ENCODE measurements around the gene NEDD4L. TPM values are rescaled to one million over a fixed set of nuclear protein-coding genes. Genes with fewer than 3 reads are reported as not detected.
"Not testable (repeated sequence)": the region's sequence is repeated elsewhere in the genome, so short reads cannot be mapped to it uniquely, and the experiment has no call there.

The NEDD4L gene
- 10 to 100 TPM; 22.7 to 39.9 (median 34.7) TPM for total RNA-seq

DNA sequence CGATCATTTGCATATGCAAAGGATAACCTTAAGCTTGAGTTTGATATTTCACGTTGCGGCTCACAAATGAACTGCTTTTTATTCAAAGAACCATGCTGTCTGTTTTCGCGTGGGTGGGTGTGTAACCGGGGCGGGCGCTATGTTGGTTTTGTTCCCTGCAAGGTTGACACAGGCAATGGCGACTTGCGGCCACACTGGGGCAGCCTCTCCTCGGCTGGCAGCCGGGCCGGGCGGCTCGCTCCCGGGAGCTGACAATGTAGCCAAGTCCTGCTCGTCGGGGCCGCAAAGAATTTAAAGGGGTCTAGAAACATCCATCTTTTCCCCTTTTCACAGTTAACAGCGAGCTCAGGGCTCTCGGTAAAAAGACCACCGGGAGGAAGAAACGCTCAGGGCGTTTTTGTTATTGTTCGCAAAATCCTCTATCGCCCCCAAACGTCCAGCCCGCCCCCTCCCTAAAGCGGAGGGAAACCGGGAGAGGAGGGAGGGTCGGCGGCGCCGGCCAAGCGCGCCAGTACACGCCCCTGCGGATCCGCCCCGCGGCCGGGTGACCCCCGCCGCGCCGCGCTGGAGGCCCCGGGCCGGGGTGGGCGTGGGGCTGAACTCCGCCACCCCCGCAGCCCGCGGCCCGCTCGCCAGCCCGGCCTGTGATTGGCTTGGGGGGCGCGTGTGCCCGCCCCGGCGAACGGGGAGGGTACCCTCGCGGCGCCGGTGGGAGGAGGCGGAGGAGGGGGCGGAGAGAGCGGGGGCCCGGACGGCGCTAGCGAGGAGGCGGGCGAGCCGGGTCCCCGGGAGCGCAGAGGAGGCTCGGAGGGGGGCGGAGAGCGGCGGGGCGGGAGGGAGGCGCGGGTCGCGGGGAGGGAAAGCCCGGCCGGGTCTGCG is at the start of gene NEDD4L:
Gene NEDD4L (plus strand): TSS at position 736 of the 879 bp plus-strand sequence. CDS start 435 bp downstream, outside the sequence.
- no peaks in the 10 kb centered on the region for H3K36me3 ChIP-seq
- peaks cover 0 to 4% (median 0%) of the 10 kb centered on the region in 4 donors for H3K9me3 ChIP-seq
- intact Hi-C loops (cut with DNase I): loop anchor here (1.0 to 10.0 kb wide), 4 partner anchors 79 to 449 kb away; partner anchors contain the start of gene NARS1
- peak within 1 kb of the TSS; percentile 82 to 90 (median 87) for H3K27ac ChIP-seq (replicated peaks in 1 of 4)
- TF ChIP-seq, protein P1, sequence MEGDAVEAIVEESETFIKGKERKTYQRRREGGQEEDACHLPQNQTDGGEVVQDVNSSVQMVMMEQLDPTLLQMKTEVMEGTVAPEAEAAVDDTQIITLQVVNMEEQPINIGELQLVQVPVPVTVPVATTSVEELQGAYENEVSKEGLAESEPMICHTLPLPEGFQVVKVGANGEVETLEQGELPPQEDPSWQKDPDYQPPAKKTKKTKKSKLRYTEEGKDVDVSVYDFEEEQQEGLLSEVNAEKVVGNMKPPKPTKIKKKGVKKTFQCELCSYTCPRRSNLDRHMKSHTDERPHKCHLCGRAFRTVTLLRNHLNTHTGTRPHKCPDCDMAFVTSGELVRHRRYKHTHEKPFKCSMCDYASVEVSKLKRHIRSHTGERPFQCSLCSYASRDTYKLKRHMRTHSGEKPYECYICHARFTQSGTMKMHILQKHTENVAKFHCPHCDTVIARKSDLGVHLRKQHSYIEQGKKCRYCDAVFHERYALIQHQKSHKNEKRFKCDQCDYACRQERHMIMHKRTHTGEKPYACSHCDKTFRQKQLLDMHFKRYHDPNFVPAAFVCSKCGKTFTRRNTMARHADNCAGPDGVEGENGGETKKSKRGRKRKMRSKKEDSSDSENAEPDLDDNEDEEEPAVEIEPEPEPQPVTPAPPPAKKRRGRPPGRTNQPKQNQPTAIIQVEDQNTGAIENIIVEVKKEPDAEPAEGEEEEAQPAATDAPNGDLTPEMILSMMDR (IDR thresholded peaks at IDR 0.05): peak; percentile 78 to 97 (median 87)
- TF ChIP-seq POLR2A (IDR thresholded peaks at IDR 0.05; ENCODE audit: low read depth) (no peak), EP300 (IDR thresholded peaks at IDR 0.05) (no peak), POLR2AphosphoS5 (IDR thresholded peaks at IDR 0.05) (peak; percentile 40 to 41)
- no peaks in the 10 kb centered on the region for H3K27me3 ChIP-seq
- H3K4me3 ChIP-seq: peak within 1 kb of the TSS; percentile 87 to 97 (median 92)
- peaks cover 4 to 43% (median 40%) of the 10 kb centered on the region in 4 donors for H3K4me1 ChIP-seq
- 1% methylated on average over 26 of the region's 91 CpGs for WGBS
- DNase-seq (ENCODE audit: extremely low spot score): peak; percentile 96

GRCh38 chr18:57995331-57995730 is 48.7 kb upstream of the NEDD4L start:
- no peak overlapping the region for H3K27ac ChIP-seq (replicated peaks in 1 of 4)
- 88% methylated on average over 1 of the region's 1 CpG for WGBS
- H3K36me3 ChIP-seq: no peaks in the 10 kb centered on the region
- intact Hi-C loops (cut with DNase I): no loop called here
- H3K4me3 ChIP-seq: no peak overlapping the region
- no peak for DNase-seq (ENCODE audit: extremely low spot score)
- TF ChIP-seq, protein P1 (IDR thresholded peaks at IDR 0.05): no peak
- no peak for TF ChIP-seq POLR2AphosphoS5 (IDR thresholded peaks at IDR 0.05)
- TF ChIP-seq POLR2A (IDR thresholded peaks at IDR 0.05; ENCODE audit: low read depth): no peak
- TF ChIP-seq EP300 (IDR thresholded peaks at IDR 0.05): no peak
- H3K9me3 ChIP-seq: no peaks in the 10 kb centered on the region
- no peaks in the 10 kb centered on the region for H3K27me3 ChIP-seq
- H3K4me1 ChIP-seq: no peaks in the 10 kb centered on the region

GRCh38 chr18:57996894-57997293 is 47.1 kb upstream of the NEDD4L start:
- H3K4me1 ChIP-seq; H3K9me3 ChIP-seq; H3K36me3 ChIP-seq; H3K27me3 ChIP-seq; DNase-seq (ENCODE audit: extremely low spot score); H3K27ac ChIP-seq (replicated peaks in 1 of 4); intact Hi-C loops (cut with DNase I); H3K4me3 ChIP-seq: not testable (repeated sequence)
- WGBS: 89% methylated on average over 3 of the region's 3 CpGs

- intact Hi-C loops (cut with DNase I): no loop called here
- no peak overlapping the region for H3K4me3 ChIP-seq
- H3K27ac ChIP-seq (replicated peaks in 1 of 4): no peak overlapping the region
- no peaks in the 10 kb centered on the region for H3K27me3 ChIP-seq
- WGBS: 77% methylated on average over 2 of the region's 2 CpGs
- TF ChIP-seq, protein P1 (IDR thresholded peaks at IDR 0.05): no peak
- no peak for TF ChIP-seq POLR2A (IDR thresholded peaks at IDR 0.05; ENCODE audit: low read depth)
- TF ChIP-seq EP300 (IDR thresholded peaks at IDR 0.05): no peak
- no peak for TF ChIP-seq POLR2AphosphoS5 (IDR thresholded peaks at IDR 0.05)
- no peaks in the 10 kb centered on the region for H3K4me1 ChIP-seq
- H3K9me3 ChIP-seq: no peaks in the 10 kb centered on the region
- no peaks in the 10 kb centered on the region for H3K36me3 ChIP-seq
- no peak for DNase-seq (ENCODE audit: extremely low spot score)
Observed at GRCh38 chr18:57997820-57998219, 46.2 kb upstream of the NEDD4L start.

- 97% methylated on average over 1 of the region's 1 CpG for WGBS
- TF ChIP-seq POLR2AphosphoS5 (IDR thresholded peaks at IDR 0.05): no peak
- TF ChIP-seq, protein P1 (IDR thresholded peaks at IDR 0.05): no peak
- intact Hi-C loops (cut with DNase I): no loop called here
Observed at GRCh38 chr18:57998461-57998860, 45.6 kb upstream of the NEDD4L start.

More at GRCh38 chr18:57998461-57998860, 45.6 kb upstream of the NEDD4L start:
- Histone ChIP-seq H3K4me3 (no peak overlapping the region), H3K9me3 (no peaks in the 10 kb centered on the region), H3K27ac (replicated peaks in 1 of 4) (no peak overlapping the region), H3K36me3 (no peaks in the 10 kb centered on the region), H3K27me3 (no peaks in the 10 kb centered on the region), H3K4me1 (no peaks in the 10 kb centered on the region)
- no peak for DNase-seq (ENCODE audit: extremely low spot score)

Data from esophagus muscularis mucosa (tissue), 4 donors.